HepG2 (cell line): ENCODE data around the gene HOXA7. TPM values are rescaled to one million over a fixed set of nuclear protein-coding genes. Genes with fewer than 3 reads are reported as not detected.

Source experiments
- AKAP8 ChIP-seq: sonication (generic); formaldehyde crosslinking; IDR thresholded peaks from 2 replicates; pipeline ENCODE4 v1.5.1; 2020; ENCODE audit warnings: mild to moderate bottlenecking, missing genetic modification reagents
- CBX2 ChIP-seq, 2 experiments: fragments of 200-600 bp in 1 of 2; sonication (generic); formaldehyde crosslinking in 1 of 2; IDR thresholded peaks; 2 replicates each; pipeline versions ENCODE4 v1.7.0 to v1.8.1; 2018 to 2022; ENCODE audit warnings: low read depth in 2 of 2, low read length in 1 of 2, mild to moderate bottlenecking in 1 of 2, missing genetic modification reagents in 1 of 2
- E2F1 ChIP-seq: sonication (generic); formaldehyde crosslinking; IDR thresholded peaks from 2 replicates; pipeline ENCODE4 v1.5.0; 2020; ENCODE audit warnings: missing genetic modification reagents
- EP300 ChIP-seq, 3 experiments: sonication (generic) in 1 of 3; formaldehyde crosslinking in 1 of 3; IDR thresholded peaks; 2 replicates each; pipeline versions ENCODE4 v1.5.1 to v1.6.1; 2011 to 2020; ENCODE audit warnings: low read depth in 2 of 3, low read length in 2 of 3, borderline replicate concordance in 1 of 3, improper control_type of control experiment in 1 of 3, mild to moderate bottlenecking in 1 of 3, missing genetic modification reagents in 1 of 3, moderate library complexity in 1 of 3
- ESRRA ChIP-seq: sonication (generic); formaldehyde crosslinking; IDR thresholded peaks from 2 replicates; pipeline ENCODE4 v1.5.1; 2020; ENCODE audit warnings: mild to moderate bottlenecking, low read depth, missing genetic modification reagents
- ETV5 ChIP-seq: IDR thresholded peaks from 2 replicates; pipeline ENCODE4 v1.6.1; 2018; ENCODE audit warnings: missing biosample characterization, missing genetic modification reagents, inconsistent platforms, borderline replicate concordance
- KAT7 ChIP-seq: IDR thresholded peaks from 2 replicates; pipeline ENCODE4 v1.6.1; 2018; ENCODE audit warnings: borderline replicate concordance, missing compliant biosample characterization
- KLF13 ChIP-seq: sonication (generic); formaldehyde crosslinking; IDR thresholded peaks from 2 replicates; pipeline ENCODE4 v1.4.0; 2020; ENCODE audit warnings: mild to moderate bottlenecking, missing genetic modification reagents
- RFXAP ChIP-seq: sonication (generic); formaldehyde crosslinking; IDR thresholded peaks from 2 replicates; pipeline ENCODE4 v1.4.0; 2020; ENCODE audit warnings: missing genetic modification reagents, borderline replicate concordance
- SMARCE1 ChIP-seq: fragments of 450-650 bp; IDR thresholded peaks from 2 replicates; pipeline ENCODE4 v1.6.1; 2017; ENCODE audit warnings: borderline replicate concordance
- SMYD3 ChIP-seq: sonication (generic); formaldehyde crosslinking; IDR thresholded peaks from 2 replicates; pipeline ENCODE4 v1.8.1; 2023; ENCODE audit warnings: mild to moderate bottlenecking, missing genetic modification reagents
- SOX6 ChIP-seq, 2 experiments: fragments of 450-650 bp in 1 of 2; sonication (generic) in 1 of 2; formaldehyde crosslinking in 1 of 2; IDR thresholded peaks; 2 replicates each; pipeline versions ENCODE4 v1.4.0 to v1.6.1; 2017 to 2020; ENCODE audit warnings: antibody characterized with exemption in 1 of 2, mild to moderate bottlenecking in 1 of 2, missing genetic modification reagents in 1 of 2
- THAP11 ChIP-seq: IDR thresholded peaks from 2 replicates; pipeline ENCODE4 v1.6.1; 2016; ENCODE audit warnings: missing biosample characterization, missing genetic modification reagents
- THRA ChIP-seq: sonication (generic); formaldehyde crosslinking; IDR thresholded peaks from 2 replicates; pipeline ENCODE4 v1.4.0; 2020; ENCODE audit warnings: missing genetic modification reagents, borderline replicate concordance
- ZBTB7A ChIP-seq: sonication (generic); formaldehyde crosslinking; IDR thresholded peaks from 2 replicates; pipeline ENCODE4 v1.8.0; 2022; ENCODE audit warnings: mild to moderate bottlenecking, missing genetic modification reagents
- ZNF292 ChIP-seq: sonication (generic); formaldehyde crosslinking; IDR thresholded peaks from 2 replicates; pipeline ENCODE4 v1.8.1; 2022; ENCODE audit warnings: mild to moderate bottlenecking, low read depth, missing genetic modification reagents, borderline replicate concordance
- ZNF468 ChIP-seq: sonication (generic); formaldehyde crosslinking; IDR thresholded peaks from 2 replicates; pipeline ENCODE4 v1.8.0; 2022; ENCODE audit warnings: mild to moderate bottlenecking, moderate library complexity, missing genetic modification reagents
- ZNF567 ChIP-seq: sonication (generic); formaldehyde crosslinking; IDR thresholded peaks from 2 replicates; pipeline ENCODE4 v1.8.1; 2023; ENCODE audit warnings: mild to moderate bottlenecking, missing genetic modification reagents, borderline replicate concordance
- ZNF614 ChIP-seq: IDR thresholded peaks from 2 replicates; pipeline ENCODE4 v1.6.1; 2018; ENCODE audit warnings: missing biosample characterization, missing genetic modification reagents, inconsistent platforms, borderline replicate concordance
- ZNF639 ChIP-seq: conservative IDR thresholded peaks from 2 replicates; pipeline ENCODE4 v1.6.1; 2018; ENCODE audit warnings: missing genetic modification reagents
- ZNF644 ChIP-seq: IDR thresholded peaks from 2 replicates; pipeline ENCODE4 v1.6.1; 2016; ENCODE audit warnings: low read depth
- ZNF800 ChIP-seq: sonication (generic); formaldehyde crosslinking; IDR thresholded peaks from 2 replicates; pipeline ENCODE4 v1.4.0; 2020; ENCODE audit warnings: missing genetic modification reagents
- polyA plus RNA-seq, 8 experiments: library from polyadenylated mRNA; depleted of rRNA in 3 of 8; stranded (reverse) in 7 of 8; unstranded in 1 of 8; fragments of >200 nt; fragmentation: Illumina TruSeq in 4 of 8; extraction: Trizol in 4 of 8; gene quantifications; 2 replicates each; pipeline versions ENCODE4 v1.2.1 to v1.2.3, GENCODE V29; 2011 to 2016; ENCODE audit warnings: low read depth in 4 of 8, missing spikeins in 1 of 8, mixed read lengths in 1 of 8; ENCODE audit not compliant: insufficient read depth in 1 of 8
- total RNA-seq, 5 experiments: library from RNA; depleted of rRNA; stranded (reverse); fragments of >200 nt; fragmentation: Illumina TruSeq; extraction: Trizol; gene quantifications; 2 replicates each; pipeline ENCODE4 v1.2.3, GENCODE V29; 2016; ENCODE audit warnings: low read depth in 1 of 5

Gene HOXA7
- total and polyA plus RNA-seq, 2 of the 13 experiments (the other 11 are each of a cell fraction or from before 2014, with no cell fraction given) = 0.05 TPM; not detected in 1

- TF ChIP-seq ZNF800 (CRISPR knock-in tag) (no peak), SOX6 (IDR thresholded peaks at IDR 0.05) (no peak), SOX6 (CRISPR knock-in tag; IDR thresholded peaks at IDR 0.05) (peak; percentile 90), SMARCE1 (no peak), ZNF644 (CRISPR knock-in tag) (0 out of 2 replicates have a peak, but pooled peaks have one; percentile 7), CBX2 (IDR thresholded peaks at IDR 0.05; ENCODE audit: low read depth, low read length) (no peak), CBX2 (CRISPR knock-in tag; IDR thresholded peaks at IDR 0.05; ENCODE audit: low read depth) (no peak), THAP11 (CRISPR knock-in tag) (0 out of 2 replicates have a peak, but pooled peaks have one; percentile 17), ZNF614 (peak; percentile 39; the same call in 1 of the 2 replicates), SMYD3 (CRISPR knock-in tag) (no peak), E2F1 (CRISPR knock-in tag) (no peak), KAT7 (CRISPR knock-in tag) (no peak), ZBTB7A (CRISPR knock-in tag) (no peak), EP300 (IDR thresholded peaks at IDR 0.05; ENCODE audit: low read depth in 2 of 2, low read length in 2 of 2) (peak in 1 of 2 experiments; percentile 75; a peak in 2 of 4 replicates), EP300 (CRISPR knock-in tag; IDR thresholded peaks at IDR 0.05; ENCODE audit: borderline replicate concordance) (peak; percentile 34; the same call in 1 of the 2 replicates), AKAP8 (CRISPR knock-in tag) (no peak), ESRRA (CRISPR knock-in tag) (peak; percentile 88), KLF13 (CRISPR knock-in tag) (no peak), ETV5 (peak; percentile 33; the same call in 1 of the 2 replicates), ZNF567 (no peak), ZNF292 (CRISPR knock-in tag) (peak; percentile 65; the same call in 1 of the 2 replicates), RFXAP (CRISPR knock-in tag) (no peak), ZNF639 (CRISPR knock-in tag) (no peak), THRA (CRISPR knock-in tag) (peak; percentile 75; the same call in 1 of the 2 replicates), ZNF468 (CRISPR knock-in tag) (no peak)
These were observed 22.9 kb downstream of the HOXA7 start (continued) for GRCh38 chr7:27133409-27134231.
